ENCODE data around the gene SORCS2.

DNA sequence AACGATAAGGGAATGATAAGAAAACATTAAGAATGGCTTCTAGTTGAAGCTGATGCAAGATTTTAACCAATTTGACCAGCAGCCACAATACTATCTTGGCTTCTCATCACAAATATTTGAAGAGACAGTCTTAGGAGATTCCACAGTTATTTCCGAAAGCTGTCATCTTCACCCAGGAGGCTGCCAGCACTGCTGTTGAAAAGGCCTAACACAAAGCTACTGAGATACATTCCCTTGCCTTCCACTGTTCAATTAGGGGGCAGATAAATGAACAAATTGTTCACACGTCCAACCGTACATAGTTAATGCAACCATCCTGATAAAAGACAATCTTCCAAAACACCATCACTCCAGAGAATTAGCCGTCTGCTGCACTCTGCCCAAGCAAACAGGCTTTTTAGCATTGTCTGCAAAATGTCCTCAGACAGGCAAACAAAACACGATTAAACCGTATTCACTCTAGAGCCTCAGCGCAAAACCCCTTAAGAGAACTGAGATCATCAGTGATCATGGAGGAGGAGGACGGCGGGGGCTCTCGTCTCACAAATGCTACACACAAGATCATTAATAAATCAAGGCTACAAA lies 432.1 kb downstream of the SORCS2 start:
- TF ChIP-seq, protein P1, sequence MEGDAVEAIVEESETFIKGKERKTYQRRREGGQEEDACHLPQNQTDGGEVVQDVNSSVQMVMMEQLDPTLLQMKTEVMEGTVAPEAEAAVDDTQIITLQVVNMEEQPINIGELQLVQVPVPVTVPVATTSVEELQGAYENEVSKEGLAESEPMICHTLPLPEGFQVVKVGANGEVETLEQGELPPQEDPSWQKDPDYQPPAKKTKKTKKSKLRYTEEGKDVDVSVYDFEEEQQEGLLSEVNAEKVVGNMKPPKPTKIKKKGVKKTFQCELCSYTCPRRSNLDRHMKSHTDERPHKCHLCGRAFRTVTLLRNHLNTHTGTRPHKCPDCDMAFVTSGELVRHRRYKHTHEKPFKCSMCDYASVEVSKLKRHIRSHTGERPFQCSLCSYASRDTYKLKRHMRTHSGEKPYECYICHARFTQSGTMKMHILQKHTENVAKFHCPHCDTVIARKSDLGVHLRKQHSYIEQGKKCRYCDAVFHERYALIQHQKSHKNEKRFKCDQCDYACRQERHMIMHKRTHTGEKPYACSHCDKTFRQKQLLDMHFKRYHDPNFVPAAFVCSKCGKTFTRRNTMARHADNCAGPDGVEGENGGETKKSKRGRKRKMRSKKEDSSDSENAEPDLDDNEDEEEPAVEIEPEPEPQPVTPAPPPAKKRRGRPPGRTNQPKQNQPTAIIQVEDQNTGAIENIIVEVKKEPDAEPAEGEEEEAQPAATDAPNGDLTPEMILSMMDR (IDR thresholded peaks at IDR 0.05; ENCODE audit: low read depth, low read length), result no peak
- TF ChIP-seq EZH2phosphoT487 (IDR thresholded peaks at IDR 0.05; ENCODE audit: low read depth), result no peak
